Measurements from ENCODE around the gene SMYD3. TPM values are rescaled to one million over a fixed set of nuclear protein-coding genes. Genes with fewer than 3 reads are reported as not detected.

SMYD3 gene
- total and polyA plus RNA-seq, 4 donors, result 10.5 to 40.1 (median 32.5) TPM

Small RNA genes within 50 kb of the gene (small RNA-seq; reads per million reads assigned to genes)
- gene AL356583.2 (ENCODE audit: low replicate concordance), result not detected
- not detected for gene RF00019 (ENCODE audit: low replicate concordance)
- gene RNU6-1283P (ENCODE audit: low replicate concordance), result not detected

Other genes starting within 250 kb of the SMYD3 start
- 10 to 100 TPM; 10.4 to 13.3 TPM for gene TFB2M, start 59.0 kb upstream of the SMYD3 start, total RNA-seq
- gene TFB2M, start 59.0 kb upstream of the SMYD3 start, polyA plus RNA-seq, result 10 to 100 TPM in 1 of 2 donors, 1 to 10 TPM in 1; 5.5 to 11.2 TPM
- 10 to 100 TPM; 24.0 to 37.3 TPM for gene CNST, start 59.2 kb upstream of the SMYD3 start, total RNA-seq
- gene CNST, start 59.2 kb upstream of the SMYD3 start, polyA plus RNA-seq, result 10 to 100 TPM in 1 of 2 donors, 1 to 10 TPM in 1; 6.1 to 10.5 TPM
- 10 to 100 TPM; 28.6 to 34.0 TPM for gene SCCPDH, start 217.1 kb upstream of the SMYD3 start, total RNA-seq
- 10 to 100 TPM; 14.2 to 21.0 TPM for gene SCCPDH, start 217.1 kb upstream of the SMYD3 start, polyA plus RNA-seq